ENCODE data around the gene KHSRP. TPM values are rescaled to one million over a fixed set of nuclear protein-coding genes. Genes with fewer than 3 reads are reported as not detected.

KHSRP gene, protein sequence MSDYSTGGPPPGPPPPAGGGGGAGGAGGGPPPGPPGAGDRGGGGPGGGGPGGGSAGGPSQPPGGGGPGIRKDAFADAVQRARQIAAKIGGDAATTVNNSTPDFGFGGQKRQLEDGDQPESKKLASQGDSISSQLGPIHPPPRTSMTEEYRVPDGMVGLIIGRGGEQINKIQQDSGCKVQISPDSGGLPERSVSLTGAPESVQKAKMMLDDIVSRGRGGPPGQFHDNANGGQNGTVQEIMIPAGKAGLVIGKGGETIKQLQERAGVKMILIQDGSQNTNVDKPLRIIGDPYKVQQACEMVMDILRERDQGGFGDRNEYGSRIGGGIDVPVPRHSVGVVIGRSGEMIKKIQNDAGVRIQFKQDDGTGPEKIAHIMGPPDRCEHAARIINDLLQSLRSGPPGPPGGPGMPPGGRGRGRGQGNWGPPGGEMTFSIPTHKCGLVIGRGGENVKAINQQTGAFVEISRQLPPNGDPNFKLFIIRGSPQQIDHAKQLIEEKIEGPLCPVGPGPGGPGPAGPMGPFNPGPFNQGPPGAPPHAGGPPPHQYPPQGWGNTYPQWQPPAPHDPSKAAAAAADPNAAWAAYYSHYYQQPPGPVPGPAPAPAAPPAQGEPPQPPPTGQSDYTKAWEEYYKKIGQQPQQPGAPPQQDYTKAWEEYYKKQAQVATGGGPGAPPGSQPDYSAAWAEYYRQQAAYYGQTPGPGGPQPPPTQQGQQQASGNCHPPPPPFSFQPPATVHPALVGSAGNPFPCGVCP
- total RNA-seq (ENCODE audit: insufficient read depth, low replicate concordance): 42.4 TPM

- no peak for DNase-seq (ENCODE audit: low spot score)
Measured at GRCh38 chr19:6424195-6424938, at the start of gene KHSRP. Gene KHSRP, minus strand, starts transcription at chr19:6424811. Its CDS starts 110 bp downstream, at chr19:6424701.

- no peak for DNase-seq (ENCODE audit: low spot score)
Measured at GRCh38 chr19:6473647-6474046, 49.0 kb upstream of the KHSRP start.

DNA sequence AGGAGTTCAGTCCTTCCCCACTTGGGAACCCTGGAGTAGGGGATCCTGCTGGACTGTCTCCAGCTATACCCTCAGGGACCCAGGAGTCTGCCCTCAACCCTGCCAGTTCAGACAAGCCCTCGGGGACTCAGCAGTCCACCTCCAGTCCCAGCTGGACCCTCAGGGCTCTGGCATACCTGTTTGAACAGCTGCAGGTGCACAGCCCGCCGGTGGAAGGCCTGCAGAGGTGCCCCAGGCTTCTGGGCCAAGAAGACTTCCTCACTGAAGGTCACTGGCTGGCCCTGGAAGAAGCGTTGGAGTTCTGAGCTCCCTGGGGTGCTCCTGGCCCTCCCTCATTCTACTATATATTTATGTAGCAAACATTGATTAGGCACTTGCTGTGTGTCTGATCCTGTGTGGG, 48.1 kb upstream of the KHSRP start:
- no peak for DNase-seq (ENCODE audit: low spot score)

DNA sequence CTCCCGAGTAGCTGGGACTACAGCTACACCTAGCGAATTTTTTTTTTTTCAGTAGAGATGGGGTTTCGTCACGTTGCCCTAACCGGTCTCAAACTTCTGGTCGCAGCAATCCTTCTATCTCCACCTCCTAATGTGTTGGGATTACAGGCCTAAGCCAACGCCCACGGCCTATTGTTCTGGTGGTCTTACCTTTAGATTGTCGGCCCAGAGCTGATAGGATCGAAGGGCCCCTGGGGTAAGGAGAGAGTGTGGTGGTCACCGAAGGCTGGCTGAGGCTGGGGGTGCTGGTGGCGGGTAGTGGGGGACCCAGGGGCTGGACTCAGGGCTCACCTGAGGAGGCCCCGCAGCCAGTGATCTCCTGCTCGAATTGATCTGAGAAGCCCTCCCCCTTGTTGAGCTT, 46.5 kb upstream of the KHSRP start:
- DNase-seq (ENCODE audit: low spot score): no peak

- no peak for DNase-seq (ENCODE audit: low spot score)
Measured at GRCh38 chr19:6470173-6470572, 45.6 kb upstream of the KHSRP start.

GRCh38 chr19:6467384-6467783, 42.8 kb upstream of the KHSRP start:
- DNase-seq (ENCODE audit: low spot score): no peak

DNA sequence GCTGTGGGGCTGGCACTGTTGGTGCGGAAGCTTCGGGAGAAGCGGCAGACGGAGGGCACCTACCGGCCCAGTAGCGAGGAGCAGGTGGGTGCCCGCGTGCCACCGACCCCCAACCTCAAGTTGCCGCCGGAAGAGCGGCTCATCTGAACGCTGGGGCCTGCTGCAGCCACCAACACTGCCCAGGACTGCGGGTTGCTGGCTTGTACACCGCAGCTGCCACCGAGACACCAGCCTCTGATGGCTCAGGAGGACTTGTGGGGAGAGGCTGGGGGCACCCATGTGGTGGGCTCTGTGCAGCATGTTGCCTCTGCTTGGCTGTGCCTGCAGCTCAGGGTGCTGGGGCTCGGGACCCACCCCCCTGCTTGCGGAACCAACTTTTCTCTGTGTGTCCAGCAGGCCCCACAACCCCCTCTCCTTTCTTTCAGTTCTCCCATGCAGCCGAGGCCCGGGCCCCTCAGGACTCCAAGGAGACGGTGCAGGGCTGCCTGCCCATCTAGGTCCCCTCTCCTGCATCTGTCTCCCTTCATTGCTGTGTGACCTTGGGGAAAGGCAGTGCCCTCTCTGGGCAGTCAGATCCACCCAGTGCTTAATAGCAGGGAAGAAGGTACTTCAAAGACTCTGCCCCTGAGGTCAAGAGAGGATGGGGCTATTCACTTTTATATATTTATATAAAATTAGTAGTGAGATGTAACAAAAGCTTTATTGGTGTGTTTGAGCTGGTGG, 42.1 kb upstream of the KHSRP start:
- no peak for DNase-seq (ENCODE audit: low spot score)

DNA sequence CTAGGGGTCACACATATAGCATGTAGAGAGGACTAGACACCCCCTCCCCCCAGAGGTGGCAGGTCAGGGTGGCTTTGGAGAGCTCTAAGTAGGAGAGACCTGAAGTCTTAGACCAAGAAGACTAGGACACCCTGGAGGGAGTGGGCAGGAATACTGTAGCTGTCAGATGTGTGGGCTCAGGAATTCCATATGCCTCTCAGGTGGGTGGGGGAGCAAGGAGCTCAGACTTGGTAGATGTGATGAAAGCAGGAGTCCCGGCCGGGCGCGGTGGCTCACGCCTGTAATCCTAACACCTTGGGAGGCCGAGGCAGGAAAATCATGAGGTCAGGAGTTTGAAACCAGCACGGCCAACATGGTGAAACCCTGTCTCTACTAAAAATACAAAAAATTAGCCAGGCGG, 41.1 kb upstream of the KHSRP start:
- DNase-seq (ENCODE audit: low spot score): no peak

DNA sequence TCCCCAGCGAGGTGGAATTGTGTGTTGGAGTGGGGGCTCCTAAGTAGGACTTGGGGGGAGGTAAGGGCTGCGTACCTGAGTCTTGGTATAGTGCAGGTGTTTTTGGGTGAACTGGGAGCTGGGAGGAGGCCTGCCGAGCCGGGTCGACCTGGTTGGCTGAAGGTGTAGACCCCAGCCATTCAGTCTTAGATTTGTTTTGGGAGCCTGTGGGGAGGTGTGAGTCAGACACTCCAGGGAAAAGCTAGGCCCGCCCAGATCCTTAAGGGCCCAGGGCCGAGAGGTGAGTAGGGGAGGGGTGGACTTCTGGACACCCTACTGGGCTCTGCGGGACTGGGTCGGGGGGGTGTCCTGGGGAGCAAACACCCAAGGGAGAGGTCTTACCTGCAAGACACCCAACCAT, 40.4 kb upstream of the KHSRP start:
- DNase-seq (ENCODE audit: low spot score): no peak

GRCh38 chr19:6464070-6464873, 39.7 kb upstream of the KHSRP start, which contains the start of gene CRB3:
Gene CRB3, plus strand, starts transcription at chr19:6464271. Its CDS starts 431 bp downstream, at chr19:6464702.
- DNase-seq (ENCODE audit: low spot score): peak; percentile 52

GRCh38 chr19:6460099-6460884, 35.7 kb upstream of the KHSRP start:
- peak; percentile 99 for DNase-seq (ENCODE audit: low spot score)

- DNase-seq (ENCODE audit: low spot score): peak; percentile 84
Measured at GRCh38 chr19:6459262-6460098, 34.9 kb upstream of the KHSRP start, which contains the start of gene SLC25A23. Gene SLC25A23, minus strand, starts transcription at chr19:6459792. Its CDS starts 164 bp downstream, at chr19:6459628.

DNA sequence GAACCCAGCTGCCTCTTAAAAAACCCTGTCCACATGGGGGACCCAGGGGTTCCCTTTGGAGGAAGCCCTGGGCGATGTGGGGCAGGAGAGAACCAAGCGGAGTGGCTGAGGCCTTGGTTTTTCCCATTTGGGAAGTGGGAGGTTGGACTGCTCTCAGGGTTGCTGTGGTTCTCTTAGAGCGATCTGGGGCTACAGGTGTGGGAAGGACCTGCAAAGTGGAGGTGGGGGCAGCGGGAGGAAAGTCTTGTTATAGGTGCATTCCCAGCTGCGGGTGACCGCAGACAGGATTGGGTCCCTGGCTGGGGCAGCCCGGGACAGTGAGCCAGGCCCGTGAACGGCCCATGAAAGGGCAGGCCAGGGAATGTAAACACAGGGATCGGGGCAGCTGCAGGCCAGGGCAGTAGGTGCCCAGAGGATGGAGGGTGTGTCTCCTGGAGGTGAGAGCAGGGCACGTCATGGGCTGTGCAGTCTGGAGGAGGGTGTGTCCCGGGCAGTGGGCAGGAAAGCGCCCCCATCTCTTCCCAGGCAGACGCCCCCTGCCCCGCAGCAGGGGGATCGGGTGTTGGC, 34.2 kb upstream of the KHSRP start:
- no peak for DNase-seq (ENCODE audit: low spot score)

- DNase-seq (ENCODE audit: low spot score): no peak
Measured at GRCh38 chr19:6457958-6458694, 33.5 kb upstream of the KHSRP start.

GRCh38 chr19:6455924-6456323, 31.3 kb upstream of the KHSRP start:
- DNase-seq (ENCODE audit: low spot score): no peak

DNA sequence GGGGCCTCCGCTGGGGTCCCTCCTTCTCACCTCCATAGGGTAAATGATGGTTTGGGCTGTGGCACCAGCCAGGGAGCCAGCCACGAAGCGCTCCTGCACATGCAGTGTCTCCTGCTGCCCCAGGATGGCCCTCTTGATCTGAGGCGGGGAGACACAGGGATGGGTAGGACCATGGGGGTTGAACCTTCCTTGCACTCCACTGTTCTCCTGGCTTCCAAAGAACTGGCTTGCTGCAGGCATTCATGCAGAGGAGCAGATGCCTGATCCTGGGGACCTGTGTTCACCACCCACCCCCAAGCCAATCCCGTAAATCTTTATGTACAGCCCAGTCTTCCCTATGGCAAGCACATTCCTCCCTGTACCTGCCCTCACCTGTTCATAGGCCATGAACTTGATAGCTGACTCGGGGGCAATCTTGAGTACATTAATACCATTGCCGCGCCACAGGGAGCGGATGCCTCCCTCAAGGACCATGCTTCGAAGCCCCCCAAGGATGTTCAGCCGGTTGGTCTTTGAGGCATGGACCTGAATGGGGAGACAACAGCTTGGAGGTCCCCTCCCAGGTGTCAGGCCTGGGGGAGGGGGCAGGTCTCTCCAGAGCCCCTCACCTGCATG, 29.4 kb upstream of the KHSRP start:
- no peak for DNase-seq (ENCODE audit: low spot score)

DNA sequence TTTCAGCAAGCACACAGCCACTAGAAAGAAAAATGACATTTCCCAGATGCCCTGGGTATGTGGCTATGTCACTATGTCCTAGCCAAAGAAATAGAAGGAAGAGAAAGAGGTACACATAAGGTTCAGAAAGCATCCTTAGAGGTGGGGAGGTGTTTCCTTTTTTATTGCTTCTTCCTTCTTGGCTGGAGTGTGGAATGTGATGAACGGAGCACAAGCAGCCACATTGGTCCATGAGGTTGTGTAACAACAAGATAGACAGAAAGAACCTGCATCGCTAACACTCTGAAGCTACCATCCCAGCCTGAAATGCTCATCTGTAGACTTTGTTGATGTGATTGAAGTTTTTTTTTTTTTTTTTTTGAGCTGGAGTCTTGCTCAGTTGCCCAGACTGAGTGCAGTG, 28.3 kb upstream of the KHSRP start:
- no peak for DNase-seq (ENCODE audit: low spot score)

Measured in umbilical cord (tissue), 2 donors.